Lower leg skin (tissue), 3 donors: Measurements from ENCODE around the gene RTN4RL1.

Source experiments
- CTCF ChIP-seq, 3 donors: fragments of 450-650 bp; IDR thresholded peaks; one replicate each; pipeline ENCODE4 v1.5.1; 2016; ENCODE audit warnings: antibody characterized with exemption in 3 of 3, mild to moderate bottlenecking in 3 of 3, moderate library complexity in 2 of 3
- POLR2A ChIP-seq, 2 donors: fragments of 450-650 bp; IDR thresholded peaks; one replicate each; pipeline ENCODE4 v1.6.1; 2016 to 2017; ENCODE audit warnings: antibody characterized with exemption in 2 of 2, mild to moderate bottlenecking in 1 of 2, moderate library complexity in 1 of 2

GRCh38 chr17:2051933-2052559, 26.9 kb upstream of the RTN4RL1 start:
- TF ChIP-seq POLR2A (IDR thresholded peaks at IDR 0.05) = no peak
- TF ChIP-seq CTCF (IDR thresholded peaks at IDR 0.05) = no peak
